VCaP (cell line): Measurements from ENCODE around the gene AQP1.

Experiments used
- H3K27ac ChIP-seq: fragments of 450-650 bp; 2 replicates; pipeline ENCODE4 v1.5.1; 2017
- CTCF ChIP-seq: fragments of 450-650 bp; conservative IDR thresholded peaks from 2 replicates; pipeline ENCODE4 v1.5.1; 2017; ENCODE audit warnings: mild to moderate bottlenecking, moderate library complexity

Gene AQP1

DNA sequence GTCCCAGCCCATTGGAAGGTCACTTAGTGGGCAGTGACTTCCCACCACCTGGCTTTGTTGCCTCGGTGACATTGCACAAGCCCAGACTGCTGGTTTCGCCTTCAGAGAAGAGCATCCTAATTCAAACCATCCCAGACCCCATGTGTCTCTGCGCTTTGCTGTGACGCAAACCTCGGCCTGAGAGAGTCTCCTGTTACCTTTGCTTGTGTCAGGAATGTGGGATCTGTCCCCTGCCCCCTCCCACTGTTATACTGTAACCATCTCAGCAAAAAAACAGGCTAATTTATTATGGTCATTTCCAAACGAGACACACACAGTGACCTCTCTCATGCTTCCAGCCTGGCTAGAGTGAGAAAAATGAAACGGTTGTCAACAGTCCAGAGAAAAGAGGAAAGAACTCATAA lies 25.0 kb upstream of the AQP1 start:
- TF ChIP-seq CTCF, result no peak
- H3K27ac ChIP-seq, result no peak overlapping the region

GRCh38 chr7:30887464-30887872 lies 24.2 kb upstream of the AQP1 start:
- no peak overlapping the region for H3K27ac ChIP-seq
- TF ChIP-seq CTCF, result no peak

- no peak overlapping the region for H3K27ac ChIP-seq
- TF ChIP-seq CTCF, result no peak
These were observed 22.9 kb upstream of the AQP1 start for GRCh38 chr7:30888747-30889146.

DNA sequence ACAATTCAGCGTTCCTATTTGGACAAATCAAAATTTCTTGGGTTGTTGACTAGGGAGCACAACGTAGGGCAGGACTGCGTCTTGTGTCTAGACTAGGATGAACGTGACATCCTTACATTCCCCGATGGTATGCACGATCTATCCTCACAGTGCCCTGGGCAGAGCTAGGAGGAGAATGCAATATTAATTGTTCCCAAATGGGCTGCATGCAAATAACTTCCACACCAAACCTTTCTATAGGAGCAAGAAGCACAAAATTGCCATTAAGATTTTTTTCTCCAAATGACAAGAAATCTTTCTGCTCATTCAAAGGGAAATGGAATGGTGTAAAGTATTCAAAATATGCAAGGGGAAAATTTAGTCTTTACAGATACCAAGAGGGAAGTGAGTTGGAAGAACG lies 21.4 kb upstream of the AQP1 start:
- no peak for TF ChIP-seq CTCF
- no peak overlapping the region for H3K27ac ChIP-seq

DNA sequence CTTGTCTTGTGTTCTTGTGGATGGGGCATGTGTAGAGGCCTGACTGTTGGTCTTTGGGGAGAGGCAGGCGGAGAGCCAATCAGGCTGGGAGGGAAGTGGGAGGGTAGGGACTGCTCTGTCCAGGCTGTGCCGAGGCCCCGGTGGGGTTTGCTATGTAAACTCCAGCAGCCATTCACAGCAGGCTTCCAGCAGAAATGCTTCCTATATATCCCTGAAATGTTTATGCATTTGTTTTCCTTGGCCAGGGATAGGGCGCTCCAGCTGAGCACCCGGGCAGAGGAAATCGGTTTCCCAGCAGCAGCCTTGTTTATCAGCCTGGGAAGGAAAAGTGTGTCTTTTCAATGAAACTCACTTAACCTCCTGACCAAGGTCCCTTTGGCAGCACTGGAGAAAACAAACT lies 18.3 kb upstream of the AQP1 start:
- no peak overlapping the region for H3K27ac ChIP-seq
- no peak for TF ChIP-seq CTCF

DNA sequence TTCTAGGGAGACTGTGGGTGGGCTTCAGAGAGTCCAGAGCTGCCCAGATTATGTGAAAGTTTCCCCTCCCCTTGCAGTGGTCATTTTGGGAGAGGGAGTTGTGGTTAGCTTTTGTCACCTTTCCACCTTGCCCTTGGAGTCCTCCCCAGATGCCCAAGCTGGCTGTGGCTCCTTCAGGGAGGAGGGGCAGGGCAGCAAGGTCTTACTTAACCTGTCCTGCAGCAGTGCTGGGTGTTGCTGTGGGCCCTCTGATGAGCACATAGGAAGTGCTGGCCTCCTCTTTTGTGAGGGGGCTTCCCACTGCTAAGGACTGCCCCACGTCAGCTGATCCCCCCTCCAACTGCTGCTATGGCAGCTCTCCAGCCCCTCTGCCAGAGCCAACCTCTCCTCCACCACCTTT lies 17.6 kb upstream of the AQP1 start:
- TF ChIP-seq CTCF, result no peak
- no peak overlapping the region for H3K27ac ChIP-seq

- no peak overlapping the region for H3K27ac ChIP-seq
- no peak for TF ChIP-seq CTCF
These were observed 16.6 kb upstream of the AQP1 start for GRCh38 chr7:30894866-30895605.
